Measurements from ENCODE around the gene RNF144A.
A peak's percentile ranks its signal among the peaks of the same experiment; 100 is the strongest.

RNF144A gene

GRCh38 chr2:7032371-7032770 lies 115.2 kb downstream of the RNF144A start:
- no peak overlapping the region for H3K4me3 ChIP-seq (ENCODE audit: low read length)
- no peak for TF ChIP-seq CTCF (conservative IDR thresholded peaks at IDR 0.05; ENCODE audit: low read depth, low read length)
- DNase-seq (ENCODE audit: low read depth) = no peak

GRCh38 chr2:7033136-7033960 lies 116.1 kb downstream of the RNF144A start:
- TF ChIP-seq CTCF (conservative IDR thresholded peaks at IDR 0.05; ENCODE audit: low read depth, low read length) = no peak
- H3K4me3 ChIP-seq (ENCODE audit: low read length) = no peak overlapping the region
- DNase-seq (ENCODE audit: low read depth) = no peak

GRCh38 chr2:7034303-7034702 lies 117.1 kb downstream of the RNF144A start:
- H3K4me3 ChIP-seq (ENCODE audit: low read length) = no peak overlapping the region
- peak; percentile 33 for TF ChIP-seq CTCF (conservative IDR thresholded peaks at IDR 0.05; ENCODE audit: low read depth, low read length)
- no peak for DNase-seq (ENCODE audit: low read depth)

GRCh38 chr2:7035884-7036283 lies 118.7 kb downstream of the RNF144A start:
- TF ChIP-seq CTCF (conservative IDR thresholded peaks at IDR 0.05; ENCODE audit: low read depth, low read length) = no peak
- DNase-seq (ENCODE audit: low read depth) = no peak
- no peak overlapping the region for H3K4me3 ChIP-seq (ENCODE audit: low read length)

GRCh38 chr2:7037340-7038333 lies 120.4 kb downstream of the RNF144A start:
- no peak for DNase-seq (ENCODE audit: low read depth)
- H3K4me3 ChIP-seq (ENCODE audit: low read length) = no peak overlapping the region
- peak; percentile 92 for TF ChIP-seq CTCF (conservative IDR thresholded peaks at IDR 0.05; ENCODE audit: low read depth, low read length)

GRCh38 chr2:7040547-7040946 lies 123.3 kb downstream of the RNF144A start:
- TF ChIP-seq CTCF (conservative IDR thresholded peaks at IDR 0.05; ENCODE audit: low read depth, low read length) = no peak
- DNase-seq (ENCODE audit: low read depth) = no peak
- H3K4me3 ChIP-seq (ENCODE audit: low read length) = no peak overlapping the region
